Measurements from ENCODE around the gene ADGRD2.
A peak's percentile ranks its signal among the peaks of the same experiment; 100 is the strongest.

The ADGRD2 gene

DNA sequence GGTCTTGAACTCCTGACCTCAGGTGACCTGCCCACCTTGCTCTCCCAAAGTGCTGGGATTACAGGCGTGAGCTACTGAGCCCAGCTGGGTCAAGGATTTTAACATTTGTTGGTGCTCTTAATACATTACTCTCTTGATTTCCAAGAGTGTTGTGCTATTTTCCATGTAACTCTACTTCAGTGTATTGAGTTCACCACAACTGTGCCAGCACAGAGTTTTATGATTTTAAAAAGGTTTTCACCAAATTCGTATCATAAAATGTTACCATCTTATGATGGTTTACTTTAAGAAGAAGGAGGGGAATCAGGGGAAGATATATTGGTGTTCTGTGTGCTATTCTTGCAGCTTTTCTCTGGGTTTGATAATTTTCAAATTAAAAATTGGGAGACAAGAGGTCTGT, 6.6 kb upstream of the ADGRD2 start:
- Histone ChIP-seq H3K36me3 (ENCODE audit: control insufficient read depth in 5 of 5, insufficient read depth in 5 of 5, low read length in 5 of 5) (no peaks in the 10 kb centered on the region), H3K27ac (ENCODE audit: low read depth, low read length) (no peak overlapping the region), H3K9me3 (ENCODE audit: control insufficient read depth in 5 of 5, low read length in 5 of 5) (peaks cover 7 to 13% (median 10%) of the 10 kb centered on the region in 5 donors), H3K27me3 (ENCODE audit: control insufficient read depth in 5 of 5, insufficient read depth in 4 of 5, low read length in 5 of 5) (peaks cover 0 to 12% (median 9%) of the 10 kb centered on the region in 5 donors), H3K9ac (ENCODE audit: low read length in 5 of 5) (no peak overlapping the region), H3K4me3 (ENCODE audit: low read depth in 1 of 5, low read length in 5 of 5) (no peak overlapping the region), H3K4me1 (ENCODE audit: control insufficient read depth in 5 of 5, insufficient read depth in 5 of 5, low read length in 5 of 5) (no peaks in the 10 kb centered on the region)

DNA sequence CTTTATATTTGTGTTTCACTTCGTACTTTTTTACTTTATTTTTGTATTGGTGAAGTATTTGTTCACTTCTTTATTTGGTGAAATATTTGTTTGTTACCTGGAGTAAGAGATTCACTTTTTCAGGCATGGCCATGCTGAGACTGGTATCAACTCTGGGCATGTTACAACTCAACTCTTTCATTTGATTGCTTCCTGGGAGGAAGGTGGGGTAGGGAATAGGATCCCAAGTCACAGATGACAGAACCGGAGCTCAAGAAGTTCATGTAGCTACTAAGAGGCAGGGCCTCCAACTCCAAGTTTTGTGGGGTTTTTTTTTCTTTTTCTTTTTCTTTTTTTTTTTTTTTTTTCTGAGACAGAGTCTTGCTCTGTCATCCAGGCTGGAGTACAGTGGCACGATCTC, 6.1 kb upstream of the ADGRD2 start:
- peaks cover 4 to 8% (median 5%) of the 10 kb centered on the region in 5 donors for H3K9me3 ChIP-seq (ENCODE audit: control insufficient read depth in 5 of 5, low read length in 5 of 5)
- H3K36me3 ChIP-seq (ENCODE audit: control insufficient read depth in 5 of 5, insufficient read depth in 5 of 5, low read length in 5 of 5), result no peaks in the 10 kb centered on the region
- H3K27ac ChIP-seq (ENCODE audit: low read depth, low read length), result no peak overlapping the region
- no peaks in the 10 kb centered on the region for H3K4me1 ChIP-seq (ENCODE audit: control insufficient read depth in 5 of 5, insufficient read depth in 5 of 5, low read length in 5 of 5)
- H3K4me3 ChIP-seq (ENCODE audit: low read depth in 1 of 5, low read length in 5 of 5), result no peak overlapping the region
- H3K27me3 ChIP-seq (ENCODE audit: control insufficient read depth in 5 of 5, insufficient read depth in 4 of 5, low read length in 5 of 5), result peaks cover 2 to 12% (median 7%) of the 10 kb centered on the region in 5 donors
- no peak overlapping the region for H3K9ac ChIP-seq (ENCODE audit: low read length in 5 of 5)

DNA sequence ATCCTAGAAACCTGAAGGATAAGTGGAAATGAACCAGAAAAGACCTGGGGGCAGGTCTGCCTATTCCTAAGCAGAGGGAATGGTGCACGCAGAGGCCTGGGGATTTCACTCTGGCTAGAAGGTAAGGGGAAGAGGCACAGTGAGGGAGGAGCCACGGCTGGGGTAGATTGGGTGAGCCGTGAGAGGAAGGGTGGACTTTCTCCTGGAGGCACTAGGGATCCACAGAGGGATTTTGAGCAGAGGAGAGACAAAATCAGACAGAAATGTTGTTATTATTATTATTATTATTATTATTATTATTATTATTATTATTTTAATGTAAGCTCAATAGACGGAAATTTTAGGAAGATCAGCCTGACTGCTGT, 3.0 kb upstream of the ADGRD2 start:
- Histone ChIP-seq H3K27ac (ENCODE audit: low read depth, low read length) (no peak overlapping the region), H3K9me3 (ENCODE audit: control insufficient read depth in 5 of 5, low read length in 5 of 5) (peaks cover 0 to 4% (median under 1%) of the 10 kb centered on the region in 5 donors), H3K27me3 (ENCODE audit: control insufficient read depth in 5 of 5, insufficient read depth in 4 of 5, low read length in 5 of 5) (peaks cover 23 to 31% (median 27%) of the 10 kb centered on the region in 5 donors), H3K9ac (ENCODE audit: low read length in 5 of 5) (no peak overlapping the region), H3K4me1 (ENCODE audit: control insufficient read depth in 5 of 5, insufficient read depth in 5 of 5, low read length in 5 of 5) (peaks cover 0 to 7% (median 6%) of the 10 kb centered on the region in 5 donors), H3K36me3 (ENCODE audit: control insufficient read depth in 5 of 5, insufficient read depth in 5 of 5, low read length in 5 of 5) (no peaks in the 10 kb centered on the region), H3K4me3 (ENCODE audit: low read depth in 1 of 5, low read length in 5 of 5) (no peak overlapping the region)

DNA sequence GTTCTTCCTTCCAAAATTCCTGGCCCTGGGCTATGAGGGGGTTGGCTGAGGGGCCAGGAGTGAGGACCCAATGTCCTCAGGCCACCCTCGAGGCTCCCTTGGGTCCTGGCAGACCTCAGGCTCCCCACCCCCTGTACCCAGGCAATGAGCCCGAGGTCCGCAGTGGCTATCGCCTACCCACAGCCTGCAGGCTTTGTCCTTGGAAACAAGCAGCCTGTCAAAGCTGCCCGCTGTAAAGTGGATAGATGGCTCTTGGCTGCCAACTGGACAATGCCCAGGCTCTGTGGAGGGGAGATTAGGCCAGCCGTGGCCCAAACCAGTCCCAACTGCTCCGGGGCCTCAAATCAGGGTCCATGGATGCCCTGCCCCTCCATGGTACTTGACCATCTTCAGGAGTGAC, 2.2 kb upstream of the ADGRD2 start:
- H3K9ac ChIP-seq (ENCODE audit: low read length in 5 of 5), result no peak overlapping the region
- H3K4me3 ChIP-seq (ENCODE audit: low read depth in 1 of 5, low read length in 5 of 5), result no peak overlapping the region
- H3K27me3 ChIP-seq (ENCODE audit: control insufficient read depth in 5 of 5, insufficient read depth in 4 of 5, low read length in 5 of 5), result peaks cover 31 to 38% (median 34%) of the 10 kb centered on the region in 5 donors
- H3K9me3 ChIP-seq (ENCODE audit: control insufficient read depth in 5 of 5, low read length in 5 of 5), result no peaks in the 10 kb centered on the region
- H3K36me3 ChIP-seq (ENCODE audit: control insufficient read depth in 5 of 5, insufficient read depth in 5 of 5, low read length in 5 of 5), result no peaks in the 10 kb centered on the region
- H3K27ac ChIP-seq (ENCODE audit: low read depth, low read length), result no peak overlapping the region
- H3K4me1 ChIP-seq (ENCODE audit: control insufficient read depth in 5 of 5, insufficient read depth in 5 of 5, low read length in 5 of 5), result peaks cover 0 to 8% (median 6%) of the 10 kb centered on the region in 5 donors

DNA sequence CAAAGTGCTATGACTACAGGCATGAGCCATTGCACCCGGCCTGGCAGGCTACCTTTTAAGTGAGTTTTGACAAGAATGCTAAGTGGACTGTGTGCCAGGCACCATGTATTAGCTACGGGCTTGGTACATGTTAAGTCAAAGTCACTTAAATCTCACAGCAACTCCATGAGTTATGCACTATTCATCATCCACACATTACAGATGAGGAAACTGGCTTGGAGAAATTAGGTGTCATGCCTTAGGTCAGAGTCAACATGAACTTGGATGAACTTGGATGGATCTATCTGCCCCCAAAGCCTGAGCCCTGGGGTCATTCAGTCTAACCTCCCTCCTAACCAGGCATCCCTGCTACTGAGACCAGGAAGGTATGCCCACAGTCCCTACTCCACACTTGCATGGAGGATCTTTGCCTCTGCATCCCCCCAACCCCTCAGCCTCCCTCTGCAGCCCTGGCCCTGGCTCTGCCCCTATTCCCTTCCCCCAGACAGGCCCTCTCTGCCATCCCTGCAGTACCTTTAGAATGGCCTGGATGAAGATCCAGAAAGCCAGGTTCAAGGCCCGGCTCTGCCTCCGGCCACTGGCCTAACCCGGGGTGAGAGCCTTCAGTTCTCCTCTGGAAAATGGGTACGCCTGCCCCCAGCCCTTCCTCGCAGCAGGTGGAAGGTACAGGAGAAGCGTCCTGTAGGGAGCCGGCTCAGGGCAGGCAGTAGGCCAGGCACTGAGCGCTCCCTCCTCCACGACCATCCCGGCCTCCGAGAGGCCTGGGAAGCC, 685 bp upstream of the ADGRD2 start:
- Histone ChIP-seq H3K4me1 (ENCODE audit: control insufficient read depth in 5 of 5, insufficient read depth in 5 of 5, low read length in 5 of 5) (peaks cover 0 to 13% (median 6%) of the 10 kb centered on the region in 5 donors), H3K27me3 (ENCODE audit: control insufficient read depth in 5 of 5, insufficient read depth in 4 of 5, low read length in 5 of 5) (peaks cover 36 to 48% (median 44%) of the 10 kb centered on the region in 5 donors)

DNA sequence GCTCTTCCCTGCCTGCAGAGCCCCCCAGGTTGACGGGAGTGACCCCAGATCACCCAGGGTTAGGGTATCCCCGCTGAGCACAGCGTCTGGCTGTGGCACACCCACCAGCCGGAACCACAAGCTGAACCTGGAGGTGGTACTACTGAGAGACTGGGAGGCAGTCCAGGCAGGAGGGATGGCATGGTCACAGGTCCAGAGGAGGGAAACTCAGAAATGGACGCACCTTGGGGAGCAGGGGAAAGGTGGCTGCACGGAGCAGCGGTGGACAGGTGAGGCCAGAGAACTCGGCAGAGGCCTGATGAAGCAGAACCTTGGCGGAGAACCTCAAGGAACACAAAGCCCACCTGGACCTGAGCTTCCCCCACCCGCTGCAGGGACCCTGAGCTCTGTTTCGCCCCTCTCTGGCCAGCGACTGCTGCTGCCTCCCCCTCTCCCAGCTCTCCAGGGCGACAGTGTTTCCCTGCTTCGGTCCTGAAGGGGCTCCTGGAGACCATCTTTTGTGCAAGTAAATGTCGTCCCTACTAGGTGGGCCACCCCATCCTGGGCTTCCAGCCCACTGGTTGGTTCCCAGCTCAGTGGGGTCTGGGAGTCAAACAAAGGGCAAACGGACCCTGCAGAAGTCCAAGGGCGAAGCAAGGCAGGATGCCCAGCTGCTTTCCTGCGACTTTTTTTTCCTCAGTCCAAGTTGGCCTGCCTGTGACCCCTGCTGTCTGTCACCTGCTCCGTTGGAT, 845 bp downstream of the ADGRD2 start:
- Histone ChIP-seq H3K36me3 (ENCODE audit: control insufficient read depth in 5 of 5, insufficient read depth in 5 of 5, low read length in 5 of 5) (no peaks in the 10 kb centered on the region), H3K4me1 (ENCODE audit: control insufficient read depth in 5 of 5, insufficient read depth in 5 of 5, low read length in 5 of 5) (peaks cover 0 to 13% (median 6%) of the 10 kb centered on the region in 5 donors), H3K4me3 (ENCODE audit: low read depth in 1 of 5, low read length in 5 of 5) (no peak overlapping the region), H3K27ac (ENCODE audit: low read depth, low read length) (no peak overlapping the region), H3K9me3 (ENCODE audit: control insufficient read depth in 5 of 5, low read length in 5 of 5) (no peaks in the 10 kb centered on the region), H3K27me3 (ENCODE audit: control insufficient read depth in 5 of 5, insufficient read depth in 4 of 5, low read length in 5 of 5) (peaks cover 36 to 51% (median 45%) of the 10 kb centered on the region in 5 donors), H3K9ac (ENCODE audit: low read length in 5 of 5) (no peak overlapping the region)

More for the DNA sequence above, 685 bp upstream of the ADGRD2 start:
- Histone ChIP-seq H3K4me3 (ENCODE audit: low read depth in 1 of 5, low read length in 5 of 5) (no peak overlapping the region), H3K9ac (ENCODE audit: low read length in 5 of 5) (no peak overlapping the region), H3K27ac (ENCODE audit: low read depth, low read length) (no peak overlapping the region), H3K9me3 (ENCODE audit: control insufficient read depth in 5 of 5, low read length in 5 of 5) (no peaks in the 10 kb centered on the region), H3K36me3 (ENCODE audit: control insufficient read depth in 5 of 5, insufficient read depth in 5 of 5, low read length in 5 of 5) (no peaks in the 10 kb centered on the region)

DNA sequence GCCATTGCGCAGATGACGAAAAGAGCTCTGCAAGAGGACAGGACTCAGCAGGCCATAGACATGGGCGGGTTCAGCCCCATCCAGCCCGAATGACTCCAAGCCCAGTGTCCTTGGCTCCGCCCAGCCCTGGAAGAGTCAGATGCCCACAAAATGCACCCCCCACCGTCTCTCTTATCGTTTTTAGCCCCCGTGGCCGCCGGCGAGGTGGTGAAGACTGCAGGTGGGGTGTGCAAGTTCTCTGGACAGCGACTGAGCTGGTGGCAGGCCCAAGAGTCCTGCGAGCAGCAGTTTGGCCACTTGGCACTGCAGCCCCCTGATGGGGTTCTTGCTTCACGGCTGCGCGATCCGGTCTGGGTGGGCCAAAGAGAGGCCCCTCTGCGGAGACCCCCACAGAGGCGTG, 2.1 kb downstream of the ADGRD2 start:
- Histone ChIP-seq H3K27me3 (ENCODE audit: control insufficient read depth in 5 of 5, insufficient read depth in 4 of 5, low read length in 5 of 5) (peaks cover 36 to 51% (median 44%) of the 10 kb centered on the region in 5 donors), H3K9me3 (ENCODE audit: control insufficient read depth in 5 of 5, low read length in 5 of 5) (no peaks in the 10 kb centered on the region), H3K4me1 (ENCODE audit: control insufficient read depth in 5 of 5, insufficient read depth in 5 of 5, low read length in 5 of 5) (peaks cover 0 to 13% (median 6%) of the 10 kb centered on the region in 5 donors), H3K36me3 (ENCODE audit: control insufficient read depth in 5 of 5, insufficient read depth in 5 of 5, low read length in 5 of 5) (no peaks in the 10 kb centered on the region), H3K4me3 (ENCODE audit: low read depth in 1 of 5, low read length in 5 of 5) (no peak overlapping the region), H3K27ac (ENCODE audit: low read depth, low read length) (no peak overlapping the region), H3K9ac (ENCODE audit: low read length in 5 of 5) (no peak overlapping the region)

DNA sequence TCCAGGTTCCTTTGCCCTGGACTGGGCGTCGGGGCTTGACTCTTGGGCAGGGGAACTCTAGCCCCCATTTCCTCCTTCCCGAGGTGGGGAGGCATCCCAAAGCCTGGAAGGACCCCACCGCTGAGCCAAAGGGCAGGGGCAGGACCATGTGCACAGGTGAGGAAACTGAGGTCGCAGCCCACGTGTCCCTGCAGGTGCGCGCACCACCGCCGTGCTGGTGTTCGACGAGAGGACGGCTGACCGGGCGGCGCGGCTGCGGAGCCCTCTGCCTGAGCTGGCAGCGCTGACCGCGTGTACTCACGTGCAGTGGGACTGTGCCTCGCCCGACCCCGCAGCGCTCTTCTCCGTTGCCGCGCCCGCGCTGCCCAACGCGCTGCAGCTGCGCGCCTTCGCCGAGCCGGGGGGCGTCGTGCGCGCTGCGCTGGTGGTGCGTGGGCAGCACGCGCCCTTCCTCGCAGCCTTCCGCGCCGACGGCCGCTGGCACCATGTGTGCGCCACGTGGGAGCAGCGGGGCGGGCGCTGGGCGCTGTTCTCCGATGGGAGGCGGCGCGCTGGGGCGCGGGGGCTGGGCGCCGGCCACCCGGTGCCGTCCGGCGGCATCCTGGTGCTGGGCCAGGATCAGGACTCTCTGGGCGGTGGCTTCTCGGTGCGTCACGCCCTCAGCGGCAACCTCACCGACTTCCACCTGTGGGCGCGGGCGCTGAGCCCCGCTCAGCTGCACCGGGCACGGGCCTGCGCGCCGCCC, 2.8 kb downstream of the ADGRD2 start:
- H3K9ac ChIP-seq (ENCODE audit: low read length in 5 of 5), result no peak overlapping the region
- peaks cover 0 to 13% (median 6%) of the 10 kb centered on the region in 5 donors for H3K4me1 ChIP-seq (ENCODE audit: control insufficient read depth in 5 of 5, insufficient read depth in 5 of 5, low read length in 5 of 5)
- H3K9me3 ChIP-seq (ENCODE audit: control insufficient read depth in 5 of 5, low read length in 5 of 5), result no peaks in the 10 kb centered on the region
- H3K36me3 ChIP-seq (ENCODE audit: control insufficient read depth in 5 of 5, insufficient read depth in 5 of 5, low read length in 5 of 5), result no peaks in the 10 kb centered on the region
- H3K27me3 ChIP-seq (ENCODE audit: control insufficient read depth in 5 of 5, insufficient read depth in 4 of 5, low read length in 5 of 5), result peaks cover 36 to 51% (median 44%) of the 10 kb centered on the region in 5 donors
- no peak overlapping the region for H3K27ac ChIP-seq (ENCODE audit: low read depth, low read length)
- peak overlapping the region in 2 of 5 donors; percentile 43 to 47 for H3K4me3 ChIP-seq (ENCODE audit: low read depth in 1 of 5, low read length in 5 of 5)

DNA sequence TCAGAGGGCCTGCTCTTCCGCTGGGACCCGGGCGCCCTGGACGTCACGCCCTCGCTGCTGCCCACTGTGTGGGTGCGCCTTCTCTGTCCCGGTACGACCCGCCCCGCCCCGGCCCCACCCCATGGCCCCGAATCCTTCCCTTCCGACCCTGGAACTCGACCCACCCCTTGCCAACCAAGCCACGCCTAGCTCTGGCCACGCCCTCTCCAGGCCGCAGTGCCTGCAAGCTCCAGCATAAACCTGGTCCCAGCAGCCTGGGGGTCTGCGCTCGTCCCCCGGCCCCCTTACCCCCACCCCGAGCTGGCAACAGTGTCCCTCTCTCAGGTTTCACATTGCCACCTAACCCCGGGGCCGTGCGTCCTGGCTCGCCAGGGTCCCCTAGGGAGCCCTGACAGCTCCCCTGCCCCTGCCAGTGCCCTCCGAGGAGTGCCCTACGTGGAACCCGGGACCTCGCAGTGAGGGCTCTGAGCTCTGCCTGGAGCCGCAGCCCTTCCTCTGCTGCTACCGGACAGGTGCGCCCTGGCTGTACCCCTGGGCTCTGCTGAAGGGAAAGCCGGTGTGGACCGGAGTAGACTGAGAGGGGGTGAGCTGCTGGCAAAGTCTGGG, 3.4 kb downstream of the ADGRD2 start:
- peaks cover 33 to 48% (median 44%) of the 10 kb centered on the region in 5 donors for H3K27me3 ChIP-seq (ENCODE audit: control insufficient read depth in 5 of 5, insufficient read depth in 4 of 5, low read length in 5 of 5)
- H3K4me1 ChIP-seq (ENCODE audit: control insufficient read depth in 5 of 5, insufficient read depth in 5 of 5, low read length in 5 of 5), result peaks cover 0 to 13% (median 6%) of the 10 kb centered on the region in 5 donors
- H3K27ac ChIP-seq (ENCODE audit: low read depth, low read length), result no peak overlapping the region
- peak overlapping the region in 2 of 5 donors; percentile 43 to 47 for H3K4me3 ChIP-seq (ENCODE audit: low read depth in 1 of 5, low read length in 5 of 5)
- H3K9ac ChIP-seq (ENCODE audit: low read length in 5 of 5), result no peak overlapping the region
- no peaks in the 10 kb centered on the region for H3K9me3 ChIP-seq (ENCODE audit: control insufficient read depth in 5 of 5, low read length in 5 of 5)
- no peaks in the 10 kb centered on the region for H3K36me3 ChIP-seq (ENCODE audit: control insufficient read depth in 5 of 5, insufficient read depth in 5 of 5, low read length in 5 of 5)

All from subcutaneous abdominal adipose tissue (tissue), 5 donors.